GM12878 (cell line): ENCODE data around the gene SATB1. TPM values are rescaled to one million over a fixed set of nuclear protein-coding genes. Genes with fewer than 3 reads are reported as not detected.

Source experiments
- ATAC-seq: fragments of 200-7000 bp; cut with Tn5 transposase; 3 replicates; pipeline ENCODE4 v1.9.1; 2020; ENCODE audit warnings: mild to moderate bottlenecking, moderate library complexity
- BruUV-seq: library from RNA; stranded (reverse); fragments of 400-500 nt; replicated peaks from 2 replicates; lab custom pipeline; 2021; lab: Mats Ljungman, UMichigan
- CTCF ChIA-PET: fragments of 300-600 bp; sonication (Branson Sonifier 250); formaldehyde crosslinking; extraction: SDS; loops from one replicate; lab custom pipeline; 2021; ENCODE audit warnings: inconsistent platforms; lab: Yijun Ruan, JAX
- POLR2A ChIA-PET: fragments of 350-600 bp; formaldehyde crosslinking; extraction: SDS; loops from one replicate; lab custom pipeline; 2021; ENCODE audit warnings: inconsistent platforms; lab: Charles Lee
- RAD21 ChIA-PET: fragments of 300-600 bp; sonication (Branson Sonifier 250); formaldehyde crosslinking; loops from one replicate; lab custom pipeline; 2023; ENCODE audit warnings: antibody characterized with exemption; ENCODE audit not compliant: unreplicated experiment; lab: Charles Lee
- SMC1A ChIA-PET: fragments of 300-600 bp; sonication (Branson Sonifier 250); formaldehyde crosslinking; loops from one replicate; lab custom pipeline; 2023; ENCODE audit not compliant: unreplicated experiment, uncharacterized antibody; lab: Charles Lee
- DNase-seq: peaks from one replicate; pipeline ENCODE4 v3.0.0-alpha.2; 2011; ENCODE audit warnings: low read depth, low spot score
- FAIRE-seq: peaks from 3 replicates; lab custom pipeline; 2011; peaks lifted over from hg19 to GRCh38; lab: Jason Lieb, UNC
- H2AFZ ChIP-seq: 2 replicates; pipeline ENCODE4 v1.6.0; 2011; ENCODE audit warnings: low read depth, low read length, control low read depth; ENCODE audit not compliant: control insufficient read depth
- H3K27ac ChIP-seq: 2 replicates; pipeline ENCODE4 v1.5.1; 2011; ENCODE audit warnings: control low read depth; ENCODE audit not compliant: control insufficient read depth, insufficient read depth
- H3K27me3 ChIP-seq, 2 experiments: replicated peaks in 1 of 2; 2 replicates each; pipeline versions ENCODE4 v1.6.0 to v1.6.1; 2011; ENCODE audit warnings: low read length in 1 of 2; ENCODE audit not compliant: control insufficient read depth in 2 of 2, insufficient read depth in 2 of 2
- H3K36me3 ChIP-seq, 2 experiments: 2 replicates each; pipeline ENCODE4 v1.5.1; 2011; ENCODE audit warnings: low read length in 1 of 2; ENCODE audit not compliant: control insufficient read depth in 2 of 2, insufficient read depth in 2 of 2
- H3K4me1 ChIP-seq: 2 replicates; pipeline ENCODE4 v1.6.1; 2011; ENCODE audit warnings: mild to moderate bottlenecking, low read length, moderate library complexity, mixed read lengths; ENCODE audit not compliant: control insufficient read depth, insufficient read depth
- H3K4me2 ChIP-seq: 2 replicates; pipeline ENCODE4 v1.6.0; 2011; ENCODE audit warnings: control low read depth; ENCODE audit not compliant: control insufficient read depth, insufficient read depth
- H3K4me3 ChIP-seq: fragments of 200-600 bp; sonication (generic); 2 replicates; pipeline ENCODE4 v1.5.1; 2016
- H3K79me2 ChIP-seq: 2 replicates; pipeline ENCODE4 v1.6.0; 2011; ENCODE audit warnings: low read length; ENCODE audit not compliant: control insufficient read depth, insufficient read depth
- H3K9ac ChIP-seq: 2 replicates; pipeline ENCODE4 v1.8.0; 2011; ENCODE audit warnings: low read length, control low read depth, mixed read lengths; ENCODE audit not compliant: control insufficient read depth, insufficient read depth
- H3K9me3 ChIP-seq: replicated peaks from 3 replicates; pipeline ENCODE4 v1.5.1; 2011; ENCODE audit warnings: mild to moderate bottlenecking, low read length; ENCODE audit not compliant: control insufficient read depth, insufficient read depth
- H4K20me1 ChIP-seq: 2 replicates; pipeline ENCODE4 v1.6.0; 2011; ENCODE audit not compliant: control insufficient read depth, insufficient read depth
- BMI1 ChIP-seq: fragments of 450-650 bp; IDR thresholded peaks from 2 replicates; pipeline ENCODE4 v1.6.1; 2016; ENCODE audit warnings: mild to moderate bottlenecking, moderate library complexity, borderline replicate concordance
- CREM ChIP-seq: IDR thresholded peaks from 2 replicates; pipeline ENCODE4 v1.6.1; 2014; ENCODE audit warnings: antibody characterized with exemption, low read depth
- FOXK2 ChIP-seq: fragments of 450-650 bp; IDR thresholded peaks from 2 replicates; pipeline ENCODE4 v1.6.1; 2017; ENCODE audit warnings: mild to moderate bottlenecking, moderate library complexity
- KAT2A ChIP-seq: conservative IDR thresholded peaks from 2 replicates; pipeline ENCODE4 v1.6.1; 2011; ENCODE audit warnings: low read depth, low read length; ENCODE audit not compliant: control insufficient read depth
- PAX5 ChIP-seq: IDR thresholded peaks from 2 replicates; pipeline ENCODE4 v1.6.1; 2011; ENCODE audit warnings: low read depth, low read length, borderline replicate concordance
- POLR2AphosphoS2 ChIP-seq: IDR thresholded peaks from 2 replicates; pipeline ENCODE4 v1.6.1; 2011; ENCODE audit warnings: low read depth, mild to moderate bottlenecking, low read length, improper control_type of control experiment, moderate library complexity
- RAD21 ChIP-seq: IDR thresholded peaks from 2 replicates; pipeline ENCODE4 v1.6.1; 2011; ENCODE audit warnings: mild to moderate bottlenecking, low read depth, low read length, moderate library complexity; ENCODE audit not compliant: insufficient read depth
- RB1 ChIP-seq: fragments of 450-650 bp; formaldehyde crosslinking; IDR thresholded peaks from 2 replicates; pipeline ENCODE4 v1.6.1; 2017; ENCODE audit warnings: mild to moderate bottlenecking, borderline replicate concordance
- RCOR1 ChIP-seq: conservative IDR thresholded peaks from 2 replicates; pipeline ENCODE4 v1.6.1; 2012; ENCODE audit warnings: low read depth, low read length, improper control_type of control experiment
- SPI1 ChIP-seq: IDR thresholded peaks from 2 replicates; pipeline ENCODE4 v1.6.1; 2011; ENCODE audit warnings: low read depth, mild to moderate bottlenecking, low read length, moderate library complexity, borderline replicate concordance; ENCODE audit not compliant: insufficient read depth
- WGBS: methylation state at CpG from one replicate; pipeline ENCODE4 v1.1.6; 2016; ENCODE audit warnings: low lambda C conversion rate; ENCODE audit not compliant: insufficient replicate concordance, insufficient coverage; ENCODE audit errors: missing lambda C conversion rate; 5-methylcytosine and 5-hydroxymethylcytosine counted together
- in situ Hi-C: fragments of 300-500 bp; cut with MboI; formaldehyde crosslinking; loops from 9 replicates; pipeline ENCODE4 v1.14.3; 2018; ENCODE audit warnings: mixed read lengths
- intact Hi-C: fragments of 100-400 bp; cut with micrococcal nuclease; formaldehyde crosslinking; loops from one replicate; pipeline ENCODE4 v1.14.2; 2022; ENCODE audit not compliant: unreplicated experiment
- polyA plus RNA-seq, 11 experiments: library from polyadenylated mRNA; depleted of rRNA in 4 of 11; unstranded in 6 of 11; stranded (reverse) in 5 of 11; fragments of >200 nt; fragmentation: Nextera tagmentation in 4 of 11; fragmentation: Illumina TruSeq in 1 of 11; extraction: Ambion mirVana in 4 of 11; extraction: Trizol in 1 of 11; gene quantifications; 1 replicate in 1 of 11; 2 replicates in 10 of 11; pipeline versions ENCODE4 v1.2.1 to v1.2.3, GENCODE V29; 2011 to 2016; ENCODE audit warnings: inconsistent platforms in 2 of 11, missing spikeins in 2 of 11, low read depth in 1 of 11
- total RNA-seq, 4 experiments: library from RNA; depleted of rRNA in 3 of 4; stranded (reverse); fragments of >200 nt in 3 of 4; fragmentation: Illumina TruSeq in 1 of 4; extraction: Trizol in 1 of 4; gene quantifications; 2 replicates each; pipeline versions ENCODE4 v1.2.1 to v1.2.3, GENCODE V29; 2013 to 2021
- TF ChIP-seq, protein P1 (sequence below): fragments of 450-650 bp; IDR thresholded peaks from 2 replicates; pipeline ENCODE4 v1.6.1; 2017; ENCODE audit warnings: antibody characterized with exemption, mild to moderate bottlenecking, moderate library complexity

The SATB1 gene
- total and polyA plus RNA-seq, 10 of the 15 experiments (the other 5 are each of a cell fraction or from before 2014, with no cell fraction given): 0.01 to 0.72 (median 0.07) TPM; not detected in 4

DNA sequence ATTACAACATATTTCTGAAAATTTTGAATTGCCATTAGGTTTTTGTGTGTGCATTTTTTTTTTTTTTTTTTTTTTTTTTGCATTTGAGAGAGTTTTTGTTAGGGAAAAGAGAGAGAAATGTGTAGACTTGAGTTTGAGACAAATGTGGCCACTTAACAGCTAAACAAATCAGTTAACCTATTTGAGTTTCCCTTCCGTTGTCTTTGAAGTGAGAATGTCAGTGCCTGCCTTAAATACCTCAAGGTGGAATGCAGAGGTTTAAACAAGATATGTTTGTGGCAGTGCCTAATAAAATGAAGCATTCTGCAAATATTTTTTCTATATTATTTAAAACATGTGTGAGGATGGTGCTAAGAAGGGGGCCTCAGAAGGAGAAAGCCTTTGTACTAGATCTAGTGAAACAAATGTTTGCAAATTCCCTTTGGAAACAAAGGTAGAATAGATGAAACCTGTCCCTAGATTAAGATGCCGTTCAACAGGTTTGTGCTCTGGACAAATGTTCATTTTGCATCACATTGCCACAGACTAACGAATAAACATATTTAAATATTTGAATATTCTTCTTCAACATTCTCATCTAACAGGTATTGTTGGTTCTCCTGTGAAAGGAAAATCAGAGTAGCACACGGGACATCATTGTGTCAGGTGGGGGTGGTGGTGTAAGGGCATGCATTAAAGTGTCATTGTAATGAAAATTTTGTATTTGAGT lies 80.7 kb downstream of the SATB1 start:
- Histone ChIP-seq H3K27me3 (no peaks in the 10 kb centered on the region), H3K27ac (no peak overlapping the region), H3K4me1 (no peaks in the 10 kb centered on the region), H4K20me1 (no peaks in the 10 kb centered on the region), H3K9me3 (no peaks in the 10 kb centered on the region), H3K4me3 (no peak overlapping the region), H3K36me3 (no peaks in the 10 kb centered on the region), H3K4me2 (no peak overlapping the region), H3K79me2 (no peaks in the 10 kb centered on the region), H3K9ac (no peak overlapping the region), H2AFZ (no peak overlapping the region)
- ChIA-PET POLR2A (no interaction called here), RAD21 (no interaction called here), SMC1A (interaction anchor here (0.8 kb wide), 1 partner anchor 88 kb away, joined by 5 read pairs; no protein-coding TSS in a partner anchor), CTCF (no interaction called here)
- 23% methylated on average over 4 of the region's 4 CpGs for WGBS
- no peak for ATAC-seq
- intact Hi-C loops (no loop called here), in situ Hi-C loops (no loop called here)
- no TSS peak for BruUV-seq
- no peak for FAIRE-seq
- DNase-seq: no peak
- TF ChIP-seq FOXK2 (no peak), RAD21 (no peak), RB1 (no peak), CREM (no peak), SPI1 (no peak), PAX5 (no peak), BMI1 (no peak), KAT2A (no peak), POLR2AphosphoS2 (no peak), RCOR1 (no peak)
- TF ChIP-seq, protein P1, sequence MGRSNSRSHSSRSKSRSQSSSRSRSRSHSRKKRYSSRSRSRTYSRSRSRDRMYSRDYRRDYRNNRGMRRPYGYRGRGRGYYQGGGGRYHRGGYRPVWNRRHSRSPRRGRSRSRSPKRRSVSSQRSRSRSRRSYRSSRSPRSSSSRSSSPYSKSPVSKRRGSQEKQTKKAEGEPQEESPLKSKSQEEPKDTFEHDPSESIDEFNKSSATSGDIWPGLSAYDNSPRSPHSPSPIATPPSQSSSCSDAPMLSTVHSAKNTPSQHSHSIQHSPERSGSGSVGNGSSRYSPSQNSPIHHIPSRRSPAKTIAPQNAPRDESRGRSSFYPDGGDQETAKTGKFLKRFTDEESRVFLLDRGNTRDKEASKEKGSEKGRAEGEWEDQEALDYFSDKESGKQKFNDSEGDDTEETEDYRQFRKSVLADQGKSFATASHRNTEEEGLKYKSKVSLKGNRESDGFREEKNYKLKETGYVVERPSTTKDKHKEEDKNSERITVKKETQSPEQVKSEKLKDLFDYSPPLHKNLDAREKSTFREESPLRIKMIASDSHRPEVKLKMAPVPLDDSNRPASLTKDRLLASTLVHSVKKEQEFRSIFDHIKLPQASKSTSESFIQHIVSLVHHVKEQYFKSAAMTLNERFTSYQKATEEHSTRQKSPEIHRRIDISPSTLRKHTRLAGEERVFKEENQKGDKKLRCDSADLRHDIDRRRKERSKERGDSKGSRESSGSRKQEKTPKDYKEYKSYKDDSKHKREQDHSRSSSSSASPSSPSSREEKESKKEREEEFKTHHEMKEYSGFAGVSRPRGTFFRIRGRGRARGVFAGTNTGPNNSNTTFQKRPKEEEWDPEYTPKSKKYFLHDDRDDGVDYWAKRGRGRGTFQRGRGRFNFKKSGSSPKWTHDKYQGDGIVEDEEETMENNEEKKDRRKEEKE: no peak
